ENCODE data around the gene FLRT3.

DNA sequence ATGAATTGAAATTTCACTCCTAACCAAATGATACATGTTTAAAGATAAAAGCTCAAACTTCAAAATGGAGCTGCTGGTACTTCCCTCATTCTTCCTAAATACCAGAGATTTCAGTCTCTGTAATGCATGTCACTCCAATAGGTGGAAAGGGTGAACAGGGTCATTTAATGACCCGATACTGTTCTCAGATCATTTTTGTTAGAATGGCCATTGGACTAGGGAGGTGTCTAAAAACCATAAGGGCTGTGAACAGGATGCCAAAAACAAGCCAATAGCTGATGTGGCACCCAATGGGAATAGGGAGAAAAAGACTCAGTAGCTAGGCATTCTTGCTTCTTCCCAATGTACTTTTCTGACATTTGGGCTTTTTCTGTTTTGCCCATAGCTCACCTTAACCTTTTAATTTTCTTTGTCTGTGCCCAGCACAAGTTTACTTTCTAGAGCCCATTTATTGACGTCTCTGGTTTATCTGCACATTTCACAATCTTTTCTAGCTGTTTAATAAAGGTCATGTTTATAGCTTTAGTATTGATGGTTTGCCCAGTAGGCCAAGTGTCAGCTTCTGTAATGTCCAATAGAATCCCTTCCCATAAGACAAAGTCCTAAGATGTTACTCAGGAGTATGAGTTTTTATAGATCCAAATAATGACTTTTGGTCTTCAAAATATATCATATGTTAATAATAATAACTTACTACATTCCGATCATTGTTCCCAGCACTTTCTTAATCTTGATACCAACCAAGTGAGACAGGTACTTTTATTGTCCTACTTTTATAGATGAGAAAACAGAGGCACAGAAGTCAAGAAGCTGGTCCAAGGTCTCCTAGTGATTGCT, 24.3 kb upstream of the FLRT3 start:
- TF ChIP-seq POLR2A (IDR thresholded peaks at IDR 0.05), result no peak
- TF ChIP-seq, protein P1, sequence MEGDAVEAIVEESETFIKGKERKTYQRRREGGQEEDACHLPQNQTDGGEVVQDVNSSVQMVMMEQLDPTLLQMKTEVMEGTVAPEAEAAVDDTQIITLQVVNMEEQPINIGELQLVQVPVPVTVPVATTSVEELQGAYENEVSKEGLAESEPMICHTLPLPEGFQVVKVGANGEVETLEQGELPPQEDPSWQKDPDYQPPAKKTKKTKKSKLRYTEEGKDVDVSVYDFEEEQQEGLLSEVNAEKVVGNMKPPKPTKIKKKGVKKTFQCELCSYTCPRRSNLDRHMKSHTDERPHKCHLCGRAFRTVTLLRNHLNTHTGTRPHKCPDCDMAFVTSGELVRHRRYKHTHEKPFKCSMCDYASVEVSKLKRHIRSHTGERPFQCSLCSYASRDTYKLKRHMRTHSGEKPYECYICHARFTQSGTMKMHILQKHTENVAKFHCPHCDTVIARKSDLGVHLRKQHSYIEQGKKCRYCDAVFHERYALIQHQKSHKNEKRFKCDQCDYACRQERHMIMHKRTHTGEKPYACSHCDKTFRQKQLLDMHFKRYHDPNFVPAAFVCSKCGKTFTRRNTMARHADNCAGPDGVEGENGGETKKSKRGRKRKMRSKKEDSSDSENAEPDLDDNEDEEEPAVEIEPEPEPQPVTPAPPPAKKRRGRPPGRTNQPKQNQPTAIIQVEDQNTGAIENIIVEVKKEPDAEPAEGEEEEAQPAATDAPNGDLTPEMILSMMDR (IDR thresholded peaks at IDR 0.05), result no peak
